A549 (cell line): Measurements from ENCODE around the gene PHRF1. TPM values are rescaled to one million over a fixed set of nuclear protein-coding genes. Genes with fewer than 3 reads are reported as not detected.

Source experiments
- ATAC-seq, 2 experiments: fragments of 200-7000 bp in 1 of 2; fragments of >200 bp in 1 of 2; cut with Nextera tagmentation in 1 of 2; cut with Tn5 transposase in 1 of 2; 3 replicates each; pipeline versions ENCODE4 v1.8.0 to v1.9.1; 2018 to 2020; ENCODE audit warnings: mild to moderate bottlenecking in 1 of 2, moderate library complexity in 1 of 2
- CTCF ChIA-PET: fragments of 300-600 bp; sonication (Branson Sonifier 250); formaldehyde crosslinking; extraction: SDS; loops from one replicate; lab custom pipeline; 2021; ENCODE audit warnings: antibody characterized with exemption, inconsistent platforms; lab: Yijun Ruan, JAX
- POLR2A ChIA-PET: fragments of 350-600 bp; formaldehyde crosslinking; extraction: SDS; loops from one replicate; lab custom pipeline; 2021; ENCODE audit warnings: antibody characterized with exemption, inconsistent platforms; lab: Yijun Ruan, JAX
- DNase-seq, 2 experiments: peaks; one replicate each; pipeline versions ENCODE4 v3.0.0 to v3.0.0-alpha.2; 2011 to 2016; ENCODE audit warnings: low read depth in 1 of 2, low spot score in 1 of 2
- FAIRE-seq: peaks from 2 replicates; lab custom pipeline; 2011; peaks lifted over from hg19 to GRCh38; lab: Jason Lieb, UNC
- H3K27ac ChIP-seq, 2 experiments: fragments of >200 bp; sonication (Bioruptor Twin); formaldehyde crosslinking; 3 replicates each; pipeline ENCODE4 v1.5.1; 2016 to 2017
- H3K4me1 ChIP-seq: fragments of >200 bp; sonication (Bioruptor Twin); formaldehyde crosslinking; 3 replicates; pipeline ENCODE4 v1.6.1; 2016
- H3K4me2 ChIP-seq: fragments of >200 bp; sonication (Bioruptor Twin); formaldehyde crosslinking; 3 replicates; pipeline ENCODE4 v1.6.1; 2016
- H3K4me3 ChIP-seq: fragments of >200 bp; sonication (Bioruptor Twin); formaldehyde crosslinking; 3 replicates; pipeline ENCODE4 v1.5.1; 2016
- H3K9me3 ChIP-seq: fragments of >200 bp; sonication (Bioruptor Twin); formaldehyde crosslinking; 3 replicates; pipeline ENCODE4 v1.6.1; 2016
- CBX8 ChIP-seq: fragments of 200-600 bp; sonication (generic); IDR thresholded peaks from 2 replicates; pipeline ENCODE4 v1.6.1; 2016
- CEBPB ChIP-seq, 2 experiments: fragments of >200 bp in 1 of 2; sonication (Bioruptor Twin) in 1 of 2; formaldehyde crosslinking in 1 of 2; IDR thresholded peaks; 2 replicates each; pipeline ENCODE4 v1.6.1; 2012 to 2016
- CHD2 ChIP-seq: fragments of 150-350 bp; IDR thresholded peaks from 2 replicates; pipeline ENCODE4 v1.6.1; 2014; ENCODE audit warnings: low read length; ENCODE audit not compliant: partially characterized antibody
- CHD4 ChIP-seq: fragments of 200-600 bp; sonication (generic); IDR thresholded peaks from 2 replicates; pipeline ENCODE4 v1.6.1; 2016; ENCODE audit warnings: antibody characterized with exemption, mild to moderate bottlenecking, borderline replicate concordance
- EHMT2 ChIP-seq: fragments of 200-600 bp; sonication (generic); IDR thresholded peaks from 2 replicates; pipeline ENCODE4 v1.6.1; 2016; ENCODE audit warnings: antibody characterized with exemption, low read depth, mild to moderate bottlenecking, moderate library complexity
- EP300 ChIP-seq, 2 experiments: fragments of >200 bp; sonication (Bioruptor Twin); formaldehyde crosslinking; IDR thresholded peaks; 2 replicates in 1 of 2; 3 replicates in 1 of 2; pipeline ENCODE4 v1.6.1; 2016 to 2017
- FOXS1 ChIP-seq: fragments of 250-450 bp; sonication (Bioruptor Pico); IDR thresholded peaks from 2 replicates; pipeline ENCODE4 v1.5.0; 2020; ENCODE audit warnings: mild to moderate bottlenecking, moderate library complexity
- JUNB ChIP-seq: fragments of >200 bp; sonication (Bioruptor Twin); formaldehyde crosslinking; IDR thresholded peaks from 2 replicates; pipeline ENCODE4 v1.6.1; 2016
- KDM1A ChIP-seq: fragments of 200-600 bp; sonication (generic); IDR thresholded peaks from 2 replicates; pipeline ENCODE4 v1.6.1; 2016; ENCODE audit warnings: low read depth, mild to moderate bottlenecking
- KDM5A ChIP-seq: fragments of 200-600 bp; sonication (generic); IDR thresholded peaks from 2 replicates; pipeline ENCODE4 v1.6.1; 2016; ENCODE audit warnings: antibody characterized with exemption, mild to moderate bottlenecking
- NFE2L2 ChIP-seq: fragments of 150-350 bp; conservative IDR thresholded peaks from 2 replicates; pipeline ENCODE4 v1.6.1; 2014; ENCODE audit warnings: low read length
- NPAS2 ChIP-seq: fragments of 250-450 bp; sonication (Bioruptor Pico); IDR thresholded peaks from 2 replicates; pipeline ENCODE4 v1.8.0; 2022; ENCODE audit warnings: mild to moderate bottlenecking, moderate library complexity, borderline replicate concordance
- NR3C1 ChIP-seq: fragments of >200 bp; sonication (Bioruptor Twin); formaldehyde crosslinking; IDR thresholded peaks from 3 replicates; pipeline ENCODE4 v1.6.1; 2017
- PHF8 ChIP-seq: fragments of 200-600 bp; sonication (generic); IDR thresholded peaks from 2 replicates; pipeline ENCODE4 v1.6.1; 2016; ENCODE audit warnings: low read depth, mild to moderate bottlenecking, antibody characterized with exemption, moderate library complexity, borderline replicate concordance
- POLR2AphosphoS2 ChIP-seq: conservative IDR thresholded peaks from 2 replicates; pipeline ENCODE4 v1.6.1; 2012; ENCODE audit warnings: low read length, improper control_type of control experiment, inconsistent platforms
- RCOR1 ChIP-seq: fragments of 150-350 bp; IDR thresholded peaks from 2 replicates; pipeline ENCODE4 v1.6.1; 2014; ENCODE audit warnings: antibody characterized with exemption, low read length, low read depth
- RFX5 ChIP-seq: fragments of 450-650 bp; IDR thresholded peaks from 2 replicates; pipeline ENCODE4 v1.7.1; 2014; ENCODE audit warnings: antibody characterized with exemption, mild to moderate bottlenecking, moderate library complexity
- TFCP2L1 ChIP-seq: fragments of 250-450 bp; sonication (Bioruptor Pico); IDR thresholded peaks from 2 replicates; pipeline ENCODE4 v1.5.0; 2021; ENCODE audit warnings: mild to moderate bottlenecking
- ZC3H11A ChIP-seq: fragments of 450-650 bp; IDR thresholded peaks from 2 replicates; pipeline ENCODE4 v1.6.1; 2014; ENCODE audit warnings: antibody characterized with exemption, mild to moderate bottlenecking
- ZSCAN20 ChIP-seq: fragments of 250-450 bp; sonication (Bioruptor Pico); IDR thresholded peaks from 2 replicates; pipeline ENCODE4 v1.8.0; 2022; ENCODE audit warnings: mild to moderate bottlenecking, moderate library complexity
- WGBS: methylation state at CpG from one replicate; pipeline ENCODE4 v1.1.6; 2017; ENCODE audit errors: missing lambda C conversion rate; 5-methylcytosine and 5-hydroxymethylcytosine counted together
- polyA plus RNA-seq, 4 experiments: library from polyadenylated mRNA; depleted of rRNA in 3 of 4; stranded (reverse); fragments of >200 nt; fragmentation: RNase III in 1 of 4; extraction: RNeasy Plus Mini Kit Qiagen cat#74134 plus additional on column Dnase treatment in 1 of 4; gene quantifications; 2 replicates in 3 of 4; 3 replicates in 1 of 4; pipeline ENCODE4 v1.2.3, GENCODE V29; 2011 to 2017
- TF ChIP-seq, protein P1 (sequence below): fragments of 250-450 bp; sonication (Bioruptor Pico); IDR thresholded peaks from 2 replicates; pipeline ENCODE4 v1.5.0; 2021; ENCODE audit warnings: mild to moderate bottlenecking, moderate library complexity, borderline replicate concordance
- TF ChIP-seq, protein P2 (sequence below): fragments of 150-350 bp; IDR thresholded peaks from 2 replicates; pipeline ENCODE4 v1.6.1; 2014; ENCODE audit warnings: low read depth, mild to moderate bottlenecking, low read length
- TF ChIP-seq, protein P3 (sequence below): IDR thresholded peaks from 2 replicates; pipeline ENCODE4 v1.6.1; 2012
- TF ChIP-seq, protein P4 (sequence below): fragments of >200 bp; sonication (Bioruptor Twin); formaldehyde crosslinking; IDR thresholded peaks from 3 replicates; pipeline ENCODE4 v1.5.1; 2016
- TF ChIP-seq, protein P5 (sequence below): IDR thresholded peaks from 2 replicates; pipeline ENCODE4 v1.6.1; 2012; ENCODE audit warnings: low read depth, borderline replicate concordance

The PHRF1 gene
- polyA plus RNA-seq, 2 of the 4 experiments (the other 2 are of a cell fraction) = 10.8 to 25.3 TPM

- POLR2A ChIA-PET = no interaction called here
- no peak overlapping the region for H3K4me3 ChIP-seq
- no peak for DNase-seq
- no peak for TF ChIP-seq NPAS2 (CRISPR knock-in tag)
- no peak for TF ChIP-seq CBX8
- TF ChIP-seq KDM5A = no peak
- TF ChIP-seq RCOR1 = no peak
- no peak for TF ChIP-seq EP300 (IDR thresholded peaks at IDR 0.05)
- TF ChIP-seq TFCP2L1 (CRISPR knock-in tag) = no peak
- TF ChIP-seq, all 56 proteins: peak for 0
- WGBS = 91% methylated on average over 20 of the region's 20 CpGs
- Histone ChIP-seq H3K4me1 (peaks cover 12% of the 10 kb centered on the region), H3K27ac (no peak overlapping the region), H3K4me2 (no peak overlapping the region), H3K9me3 (no peaks in the 10 kb centered on the region)
- ATAC-seq = no peak
- no peak for FAIRE-seq
- CTCF ChIA-PET = interaction anchor here (0.8 to 3.1 kb wide), 3 partner anchors 16 to 185 kb away, joined by 3 to 21 read pairs (median 3); no protein-coding TSS in a partner anchor
These were observed 37.7 kb upstream of the PHRF1 start for GRCh38 chr11:538431-539051.

DNA sequence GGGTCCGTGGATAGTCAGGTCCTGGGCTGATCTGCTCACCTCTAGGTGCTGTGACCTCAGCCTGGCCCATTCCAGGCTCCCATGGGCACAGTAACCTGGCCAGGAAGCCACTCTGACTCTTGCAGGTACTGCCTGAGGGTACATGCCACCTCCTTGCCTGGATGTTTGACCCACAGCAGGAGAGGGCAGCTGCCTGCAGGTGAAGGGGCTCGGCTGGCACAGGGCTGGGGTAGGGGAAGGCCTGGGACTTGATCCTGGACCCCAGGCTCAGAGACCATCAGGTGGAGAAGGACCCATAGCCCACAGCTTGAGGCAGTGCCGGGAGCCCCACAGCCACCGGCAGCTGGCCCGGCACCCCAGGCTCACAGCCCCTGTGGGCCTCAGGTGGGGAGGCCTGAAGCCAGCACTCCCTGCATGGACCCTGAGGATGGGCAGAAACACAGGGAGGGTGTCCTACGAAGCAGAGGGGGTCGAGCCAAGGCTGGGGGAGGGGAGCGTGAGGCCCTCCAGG is 36.2 kb upstream of the PHRF1 start:
- H3K4me3 ChIP-seq = no peak overlapping the region
- 0 out of 3 replicates have a peak, but pooled peaks cover 3% of the 10 kb centered on the region for H3K4me1 ChIP-seq
- TF ChIP-seq NR3C1 = no peak
- TF ChIP-seq KDM1A = no peak
- no peak for TF ChIP-seq JUNB
- no peak for TF ChIP-seq KDM5A
- TF ChIP-seq EHMT2 = no peak
- TF ChIP-seq RFX5 = no peak
- no peak for TF ChIP-seq RCOR1
- no peak for TF ChIP-seq CHD4
- TF ChIP-seq CBX8 = no peak
- TF ChIP-seq, protein P1, sequence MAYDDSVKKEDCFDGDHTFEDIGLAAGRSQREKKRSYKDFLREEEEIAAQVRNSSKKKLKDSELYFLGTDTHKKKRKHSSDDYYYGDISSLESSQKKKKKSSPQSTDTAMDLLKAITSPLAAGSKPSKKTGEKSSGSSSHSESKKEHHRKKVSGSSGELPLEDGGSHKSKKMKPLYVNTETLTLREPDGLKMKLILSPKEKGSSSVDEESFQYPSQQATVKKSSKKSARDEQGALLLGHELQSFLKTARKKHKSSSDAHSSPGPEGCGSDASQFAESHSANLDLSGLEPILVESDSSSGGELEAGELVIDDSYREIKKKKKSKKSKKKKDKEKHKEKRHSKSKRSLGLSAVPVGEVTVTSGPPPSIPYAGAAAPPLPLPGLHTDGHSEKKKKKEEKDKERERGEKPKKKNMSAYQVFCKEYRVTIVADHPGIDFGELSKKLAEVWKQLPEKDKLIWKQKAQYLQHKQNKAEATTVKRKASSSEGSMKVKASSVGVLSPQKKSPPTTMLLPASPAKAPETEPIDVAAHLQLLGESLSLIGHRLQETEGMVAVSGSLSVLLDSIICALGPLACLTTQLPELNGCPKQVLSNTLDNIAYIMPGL (CRISPR knock-in tag) = no peak
- TF ChIP-seq CHD2 = no peak
- TF ChIP-seq ZC3H11A = no peak
- TF ChIP-seq ZSCAN20 (CRISPR knock-in tag) = no peak
- no peak for TF ChIP-seq NFE2L2
- TF ChIP-seq POLR2AphosphoS2 = no peak
- no peak overlapping the region for H3K27ac ChIP-seq
- ChIA-PET POLR2A (no interaction called here), CTCF (interaction anchor here (1.1 to 3.1 kb wide), 3 partner anchors 15 to 22 kb away, joined by 5 to 21 read pairs (median 8); no protein-coding TSS in a partner anchor)
- DNase-seq (no peak), ATAC-seq (no peak), FAIRE-seq (no peak)
- H3K9me3 ChIP-seq = no peaks in the 10 kb centered on the region
- WGBS = 90% methylated on average over 5 of the region's 8 CpGs
- no peak overlapping the region for H3K4me2 ChIP-seq

DNA sequence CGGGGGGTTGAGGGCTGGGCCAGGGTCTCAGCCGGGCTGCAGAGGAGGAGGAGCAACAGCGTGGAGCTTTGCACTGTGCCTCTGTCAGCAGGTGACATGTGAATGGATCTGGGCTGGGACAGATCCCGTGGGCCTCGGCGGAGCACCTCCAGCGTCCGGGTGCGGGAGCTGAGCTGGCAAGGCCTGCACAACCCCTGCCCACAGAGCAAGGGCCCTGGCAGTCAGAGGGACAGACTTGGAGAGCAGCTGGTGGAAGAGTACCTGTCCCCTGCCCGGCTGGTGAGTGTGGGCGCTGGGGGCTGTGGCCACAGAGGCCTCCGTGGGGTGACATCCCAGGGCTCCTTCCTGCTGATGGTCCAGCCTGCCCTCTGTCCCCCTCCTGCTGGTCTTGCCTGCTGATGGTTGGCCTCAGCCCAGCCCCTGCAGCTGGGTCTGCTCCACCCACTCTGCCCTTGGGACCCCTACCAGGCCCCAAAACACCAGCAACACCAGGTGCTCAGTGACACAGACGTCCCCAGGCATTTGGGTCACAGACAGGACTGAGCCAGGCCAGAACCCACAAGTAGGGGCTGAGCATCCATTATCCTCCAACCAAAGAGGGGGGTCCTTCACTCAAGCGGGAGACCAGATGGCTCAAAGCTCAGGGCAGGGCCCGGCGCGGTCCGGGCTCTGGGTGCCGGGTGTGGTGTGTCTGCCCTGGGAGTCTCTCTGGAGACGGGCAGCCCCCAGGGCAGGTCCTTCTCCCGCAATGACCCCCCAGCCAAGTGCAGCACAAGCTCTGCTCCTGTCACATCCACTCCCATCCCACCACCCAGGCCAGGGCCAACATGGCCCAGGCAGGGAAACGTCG is 35.5 kb upstream of the PHRF1 start:
- CTCF ChIA-PET = interaction anchor here (1.1 to 3.1 kb wide), 3 partner anchors 14 to 23 kb away, joined by 5 to 21 read pairs (median 8); no protein-coding TSS in a partner anchor
- 0 out of 3 replicates have a peak, but pooled peaks cover 3% of the 10 kb centered on the region for H3K4me1 ChIP-seq
- H3K27ac ChIP-seq = no peak overlapping the region
- ATAC-seq (no peak), FAIRE-seq (no peak), DNase-seq (no peak)
- no peak overlapping the region for H3K4me2 ChIP-seq
- no peak overlapping the region for H3K4me3 ChIP-seq
- POLR2A ChIA-PET = no interaction called here
- H3K9me3 ChIP-seq = no peaks in the 10 kb centered on the region
- WGBS = 83% methylated on average over 15 of the region's 23 CpGs
- TF ChIP-seq, protein P2, sequence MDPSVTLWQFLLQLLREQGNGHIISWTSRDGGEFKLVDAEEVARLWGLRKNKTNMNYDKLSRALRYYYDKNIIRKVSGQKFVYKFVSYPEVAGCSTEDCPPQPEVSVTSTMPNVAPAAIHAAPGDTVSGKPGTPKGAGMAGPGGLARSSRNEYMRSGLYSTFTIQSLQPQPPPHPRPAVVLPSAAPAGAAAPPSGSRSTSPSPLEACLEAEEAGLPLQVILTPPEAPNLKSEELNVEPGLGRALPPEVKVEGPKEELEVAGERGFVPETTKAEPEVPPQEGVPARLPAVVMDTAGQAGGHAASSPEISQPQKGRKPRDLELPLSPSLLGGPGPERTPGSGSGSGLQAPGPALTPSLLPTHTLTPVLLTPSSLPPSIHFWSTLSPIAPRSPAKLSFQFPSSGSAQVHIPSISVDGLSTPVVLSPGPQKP = no peak
- TF ChIP-seq CEBPB (IDR thresholded peaks at IDR 0.05) (no peak), FOXS1 (no peak), JUNB (no peak), PHF8 (no peak), ZC3H11A (no peak)
- TF ChIP-seq, protein P3, sequence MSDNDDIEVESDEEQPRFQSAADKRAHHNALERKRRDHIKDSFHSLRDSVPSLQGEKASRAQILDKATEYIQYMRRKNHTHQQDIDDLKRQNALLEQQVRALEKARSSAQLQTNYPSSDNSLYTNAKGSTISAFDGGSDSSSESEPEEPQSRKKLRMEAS = no peak
- TF ChIP-seq, protein P4, sequence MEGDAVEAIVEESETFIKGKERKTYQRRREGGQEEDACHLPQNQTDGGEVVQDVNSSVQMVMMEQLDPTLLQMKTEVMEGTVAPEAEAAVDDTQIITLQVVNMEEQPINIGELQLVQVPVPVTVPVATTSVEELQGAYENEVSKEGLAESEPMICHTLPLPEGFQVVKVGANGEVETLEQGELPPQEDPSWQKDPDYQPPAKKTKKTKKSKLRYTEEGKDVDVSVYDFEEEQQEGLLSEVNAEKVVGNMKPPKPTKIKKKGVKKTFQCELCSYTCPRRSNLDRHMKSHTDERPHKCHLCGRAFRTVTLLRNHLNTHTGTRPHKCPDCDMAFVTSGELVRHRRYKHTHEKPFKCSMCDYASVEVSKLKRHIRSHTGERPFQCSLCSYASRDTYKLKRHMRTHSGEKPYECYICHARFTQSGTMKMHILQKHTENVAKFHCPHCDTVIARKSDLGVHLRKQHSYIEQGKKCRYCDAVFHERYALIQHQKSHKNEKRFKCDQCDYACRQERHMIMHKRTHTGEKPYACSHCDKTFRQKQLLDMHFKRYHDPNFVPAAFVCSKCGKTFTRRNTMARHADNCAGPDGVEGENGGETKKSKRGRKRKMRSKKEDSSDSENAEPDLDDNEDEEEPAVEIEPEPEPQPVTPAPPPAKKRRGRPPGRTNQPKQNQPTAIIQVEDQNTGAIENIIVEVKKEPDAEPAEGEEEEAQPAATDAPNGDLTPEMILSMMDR = no peak
- TF ChIP-seq, protein P5, sequence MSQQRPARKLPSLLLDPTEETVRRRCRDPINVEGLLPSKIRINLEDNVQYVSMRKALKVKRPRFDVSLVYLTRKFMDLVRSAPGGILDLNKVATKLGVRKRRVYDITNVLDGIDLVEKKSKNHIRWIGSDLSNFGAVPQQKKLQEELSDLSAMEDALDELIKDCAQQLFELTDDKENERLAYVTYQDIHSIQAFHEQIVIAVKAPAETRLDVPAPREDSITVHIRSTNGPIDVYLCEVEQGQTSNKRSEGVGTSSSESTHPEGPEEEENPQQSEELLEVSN = no peak
